ENCODE measurements around the gene RPS24.
A peak's percentile ranks its signal among the peaks of the same experiment; 100 is the strongest.

Gene RPS24

DNA sequence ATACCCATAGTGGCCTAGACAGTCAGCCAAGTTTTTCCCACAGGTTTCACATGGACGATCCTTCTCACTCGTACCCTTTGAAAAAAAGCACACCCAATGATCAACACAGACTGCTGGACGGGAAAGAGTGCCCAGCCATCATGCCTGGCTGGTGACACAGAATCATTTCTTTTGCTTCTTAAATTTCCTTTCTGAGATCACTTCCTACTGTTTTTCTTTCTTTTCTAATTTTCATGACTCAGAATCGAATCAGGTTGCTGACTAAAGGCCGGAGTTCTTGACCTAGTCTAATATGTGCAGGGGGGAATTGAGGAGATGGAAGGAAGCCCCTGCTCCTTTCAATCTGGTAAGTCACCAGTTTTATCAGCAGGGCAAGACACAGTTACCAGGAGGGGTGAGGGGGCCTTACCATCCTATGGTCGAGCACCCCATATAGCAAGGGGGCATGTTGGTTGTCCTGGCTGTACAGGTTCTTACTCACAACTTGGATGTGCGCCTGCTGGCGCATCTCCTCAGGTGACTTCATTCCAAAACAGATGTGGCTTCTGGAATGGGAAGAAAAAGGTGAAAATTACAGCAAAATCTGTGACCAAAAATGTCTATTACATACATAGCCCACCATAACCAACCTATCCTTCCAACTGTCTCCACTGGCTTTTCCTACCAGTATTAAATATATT, 7.8 kb upstream of the RPS24 start:
- DNase-seq (ENCODE audit: low read depth in 1 of 2, low spot score in 1 of 2): no peak

DNA sequence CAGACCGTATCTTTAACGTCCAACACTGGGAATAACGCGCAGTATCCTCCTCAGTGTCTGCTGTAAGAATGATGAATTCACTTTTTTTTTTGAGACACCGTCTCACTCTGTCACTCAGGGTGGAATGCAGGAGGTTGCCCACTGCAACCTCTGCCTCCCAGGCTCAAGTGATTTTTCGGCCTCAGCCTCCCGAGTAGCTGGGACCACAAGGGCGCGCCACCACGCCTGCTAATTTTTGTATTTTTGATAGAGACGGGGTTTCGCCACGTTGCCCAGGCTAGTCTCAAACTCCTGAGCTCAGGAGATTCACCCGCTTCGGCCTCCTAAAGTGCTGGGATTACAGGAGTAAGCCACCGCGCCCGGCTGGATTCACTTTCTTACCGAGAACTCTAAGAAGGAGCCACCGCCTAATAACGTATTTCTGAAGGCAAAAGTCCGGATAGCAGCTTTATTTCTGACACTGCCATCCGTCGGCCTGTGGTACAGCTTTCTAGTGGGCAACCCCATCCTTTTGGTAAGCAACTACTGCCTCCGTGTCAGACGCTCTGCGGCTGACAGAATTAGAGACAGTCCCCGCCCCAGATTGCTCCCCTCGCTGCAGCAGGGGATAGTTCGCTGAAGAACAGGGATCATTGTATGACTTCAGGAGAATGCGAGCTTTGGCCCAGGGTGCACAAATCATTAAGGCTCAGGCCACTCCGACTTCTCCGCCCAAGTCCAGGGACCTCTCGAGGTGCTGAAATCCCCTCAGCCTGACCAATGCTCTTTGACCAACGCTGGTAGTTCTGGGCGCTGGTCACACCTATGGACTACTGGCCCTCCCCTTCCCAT, 5.0 kb upstream of the RPS24 start:
- DNase-seq (ENCODE audit: low read depth in 1 of 2, low spot score in 1 of 2): no peak

DNA sequence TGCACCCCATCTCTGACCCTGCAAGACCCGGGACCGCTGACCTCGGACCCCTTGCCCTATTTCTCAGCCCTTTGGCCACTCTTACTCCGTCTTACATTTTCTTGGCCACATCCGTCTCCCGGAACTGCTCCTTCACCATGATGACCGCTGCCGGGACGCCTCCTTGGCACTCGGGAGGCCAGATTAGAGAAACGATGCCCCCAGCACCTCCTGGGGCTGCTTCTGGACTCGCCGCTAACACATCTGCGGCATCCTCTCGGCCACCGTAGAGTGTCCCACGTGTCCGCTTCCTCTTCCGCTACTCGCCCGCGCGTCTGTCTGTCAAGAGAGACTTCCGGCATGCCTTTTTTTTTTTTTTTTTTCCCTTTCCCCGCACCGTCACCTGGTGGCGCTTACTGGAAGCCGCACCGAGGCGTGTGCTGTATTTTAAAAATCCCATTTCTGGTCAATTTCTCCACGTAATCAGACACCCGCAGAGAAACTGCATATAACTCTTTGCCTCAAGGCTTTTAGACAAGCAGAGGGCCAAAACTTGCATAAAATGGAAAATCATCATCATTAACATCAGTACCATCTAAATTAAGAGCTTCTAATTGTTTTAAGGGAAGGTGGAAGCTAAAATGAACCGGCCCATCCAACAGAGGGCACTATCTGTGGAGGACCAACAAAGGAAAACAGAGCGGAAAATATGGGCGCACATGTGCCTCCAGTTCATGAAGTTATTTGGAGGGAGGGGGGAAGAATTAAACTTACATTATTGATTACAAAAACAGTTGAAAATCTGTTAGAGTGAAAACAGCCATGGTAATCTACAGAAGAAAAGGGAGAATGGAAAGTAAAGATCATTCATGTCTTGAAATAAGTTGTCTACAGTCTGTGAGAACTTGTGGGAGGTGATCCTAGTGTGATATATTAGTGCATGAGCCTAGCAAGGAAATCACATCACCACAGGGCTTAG, 4.1 kb upstream of the RPS24 start, which contains the start of gene POLR3A:
POLR3A (minus strand) TSS at position 247 of the 958 bp plus-strand sequence; CDS start at position 139, 108 bp downstream.
- peak; percentile 74 to 90 for DNase-seq (ENCODE audit: low read depth in 1 of 2, low spot score in 1 of 2)

DNA sequence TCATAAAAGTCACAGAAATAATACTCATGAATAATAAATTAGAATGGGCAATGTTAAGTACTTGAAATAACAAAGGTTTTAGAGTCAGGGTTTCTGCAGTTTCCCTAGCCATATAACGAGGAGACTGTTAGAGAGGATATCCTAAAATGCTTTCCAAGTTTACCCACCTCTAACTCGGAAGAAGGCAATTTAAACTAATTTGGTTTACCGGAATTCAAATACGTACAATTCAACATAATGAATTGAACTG, 351 bp upstream of the RPS24 start:
- no peak for DNase-seq (ENCODE audit: low read depth in 1 of 2, low spot score in 1 of 2)

DNA sequence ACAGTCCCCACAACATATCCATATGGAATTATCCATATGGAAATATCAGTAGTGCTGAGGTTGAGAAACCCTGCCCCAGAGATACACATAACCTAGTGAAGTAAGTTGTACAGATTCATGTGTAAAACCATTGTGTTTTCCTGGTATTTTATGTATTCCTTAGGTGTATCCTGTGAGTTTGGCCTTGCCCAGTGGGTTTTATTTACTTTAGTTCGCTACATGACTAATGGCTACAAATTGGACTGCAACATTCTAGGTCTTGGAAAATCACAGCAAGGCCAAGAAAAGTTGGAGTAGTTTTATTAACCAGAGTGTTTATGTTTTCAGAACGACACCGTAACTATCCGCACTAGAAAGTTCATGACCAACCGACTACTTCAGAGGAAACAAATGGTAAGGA, 1.4 kb downstream of the RPS24 start:
- no peak for DNase-seq (ENCODE audit: low read depth in 1 of 2, low spot score in 1 of 2)

DNA sequence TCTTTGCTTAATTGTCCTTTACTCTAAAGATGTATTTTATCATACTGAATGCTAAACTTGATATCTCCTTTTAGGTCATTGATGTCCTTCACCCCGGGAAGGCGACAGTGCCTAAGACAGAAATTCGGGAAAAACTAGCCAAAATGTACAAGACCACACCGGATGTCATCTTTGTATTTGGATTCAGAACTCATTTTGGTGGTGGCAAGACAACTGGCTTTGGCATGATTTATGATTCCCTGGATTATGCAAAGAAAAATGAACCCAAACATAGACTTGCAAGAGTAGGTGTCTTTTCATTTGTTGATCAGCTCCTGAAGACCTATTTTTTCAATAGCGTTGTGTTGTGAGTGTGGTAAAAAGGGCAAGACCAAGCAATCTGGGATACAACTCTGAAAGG, 1.8 kb downstream of the RPS24 start:
- no peak for DNase-seq (ENCODE audit: low read depth in 1 of 2, low spot score in 1 of 2)

DNA sequence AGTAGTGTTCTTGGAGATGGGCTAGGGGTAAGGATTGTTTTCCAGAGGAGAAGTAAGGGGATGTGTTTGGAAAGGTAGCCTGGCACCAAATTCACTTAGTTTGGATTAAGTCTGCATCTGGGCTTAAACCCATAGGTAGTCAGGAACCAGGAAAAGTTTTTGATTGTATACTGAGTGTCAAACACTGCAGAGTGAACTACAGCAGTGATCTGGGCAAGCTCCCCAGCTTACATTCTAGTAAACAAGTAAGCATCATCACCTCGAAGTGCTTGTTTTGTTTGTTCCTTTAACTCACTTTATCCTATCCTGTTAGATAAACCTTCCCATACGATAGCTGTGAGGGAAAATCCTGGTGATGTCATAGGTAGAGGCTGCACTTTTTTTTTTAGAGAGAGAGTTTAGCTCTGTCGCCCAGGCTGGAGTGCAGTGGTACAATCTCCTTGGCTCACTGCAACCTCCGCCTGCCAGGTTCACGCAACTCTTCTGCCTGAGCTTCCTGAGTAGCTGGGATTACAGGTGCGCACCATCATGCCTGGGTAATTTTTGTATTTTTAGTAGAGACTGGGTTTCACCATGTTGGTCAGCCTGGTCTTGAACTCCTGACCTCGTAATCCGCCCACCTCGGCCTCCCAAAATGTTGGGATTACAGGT, 2.4 kb downstream of the RPS24 start:
- DNase-seq (ENCODE audit: low read depth in 1 of 2, low spot score in 1 of 2): no peak

DNA sequence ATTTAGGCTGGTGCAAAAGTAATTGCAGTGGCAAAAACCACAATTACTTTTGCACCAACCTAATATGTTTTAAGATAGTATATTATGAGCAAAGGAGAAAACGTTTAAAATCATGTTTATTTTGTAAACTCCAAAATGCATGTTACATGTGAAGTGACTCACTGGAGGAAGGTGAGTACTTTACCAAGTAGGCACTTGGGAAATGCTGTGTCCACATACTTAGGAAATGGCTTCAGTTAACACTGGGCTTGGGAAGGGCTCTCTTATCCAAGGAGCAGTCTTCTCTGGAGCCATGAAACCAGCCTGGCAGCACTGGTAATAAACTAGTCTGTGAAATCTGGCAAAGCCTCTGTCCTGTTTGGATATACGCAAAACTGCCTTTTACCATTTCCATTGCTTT, 4.4 kb downstream of the RPS24 start:
- DNase-seq (ENCODE audit: low read depth in 1 of 2, low spot score in 1 of 2): no peak

DNA sequence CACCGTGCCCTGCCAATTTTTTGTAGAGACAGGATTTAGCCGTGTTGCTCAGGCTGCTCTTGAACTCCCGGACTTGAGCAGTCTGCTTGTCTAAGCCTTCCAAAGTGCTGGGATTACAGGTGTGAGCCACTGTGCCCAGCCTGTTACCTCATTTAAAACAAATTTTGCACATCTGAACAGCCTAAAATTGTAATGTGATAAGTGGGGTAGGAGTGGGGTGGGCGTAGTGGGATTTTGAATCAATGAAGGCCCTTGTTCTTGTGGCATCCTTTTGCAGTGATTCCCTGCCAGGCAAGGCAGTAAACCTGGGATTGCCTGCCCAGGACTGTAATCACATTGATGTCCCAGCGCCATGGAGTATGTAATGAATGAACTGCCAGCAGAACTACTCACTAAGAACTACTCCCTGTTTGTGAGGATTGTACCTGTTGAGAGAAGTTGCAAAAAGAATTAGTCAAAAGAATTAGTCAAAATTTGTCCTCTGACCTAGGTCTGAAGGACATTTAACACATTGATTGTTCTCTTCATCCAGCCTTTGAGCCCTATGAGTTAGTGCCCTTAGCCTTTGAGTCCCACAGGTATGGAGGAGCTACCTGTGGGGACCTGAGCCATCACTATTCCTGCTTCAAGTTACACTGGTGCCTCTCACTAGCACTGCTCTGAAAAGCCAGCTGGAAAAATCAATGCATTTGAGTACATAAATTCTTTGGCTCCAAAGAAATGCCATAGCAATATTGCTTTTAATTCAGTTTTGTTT, 5.3 kb downstream of the RPS24 start:
- no peak for DNase-seq (ENCODE audit: low read depth in 1 of 2, low spot score in 1 of 2)

DNA sequence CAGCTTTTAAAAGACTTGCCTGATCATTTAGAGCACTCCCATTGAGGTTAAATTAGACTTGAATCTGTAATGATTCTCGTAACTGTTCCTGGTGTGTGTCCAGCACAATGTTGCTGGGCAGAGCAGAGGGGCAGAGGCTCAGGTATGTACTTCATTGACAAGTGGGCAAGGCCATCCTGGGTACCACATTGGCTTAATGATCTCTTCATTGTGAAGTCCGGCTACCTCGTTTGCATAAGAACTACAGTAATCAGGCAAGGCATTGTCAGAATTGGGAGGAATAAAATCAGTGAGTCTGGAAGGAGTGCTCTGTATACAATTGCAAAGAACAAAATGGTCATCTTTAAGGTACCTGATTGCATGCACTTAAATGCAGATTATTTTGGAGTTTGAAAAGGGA, 6.1 kb downstream of the RPS24 start:
- DNase-seq (ENCODE audit: low read depth in 1 of 2, low spot score in 1 of 2): no peak

DNA sequence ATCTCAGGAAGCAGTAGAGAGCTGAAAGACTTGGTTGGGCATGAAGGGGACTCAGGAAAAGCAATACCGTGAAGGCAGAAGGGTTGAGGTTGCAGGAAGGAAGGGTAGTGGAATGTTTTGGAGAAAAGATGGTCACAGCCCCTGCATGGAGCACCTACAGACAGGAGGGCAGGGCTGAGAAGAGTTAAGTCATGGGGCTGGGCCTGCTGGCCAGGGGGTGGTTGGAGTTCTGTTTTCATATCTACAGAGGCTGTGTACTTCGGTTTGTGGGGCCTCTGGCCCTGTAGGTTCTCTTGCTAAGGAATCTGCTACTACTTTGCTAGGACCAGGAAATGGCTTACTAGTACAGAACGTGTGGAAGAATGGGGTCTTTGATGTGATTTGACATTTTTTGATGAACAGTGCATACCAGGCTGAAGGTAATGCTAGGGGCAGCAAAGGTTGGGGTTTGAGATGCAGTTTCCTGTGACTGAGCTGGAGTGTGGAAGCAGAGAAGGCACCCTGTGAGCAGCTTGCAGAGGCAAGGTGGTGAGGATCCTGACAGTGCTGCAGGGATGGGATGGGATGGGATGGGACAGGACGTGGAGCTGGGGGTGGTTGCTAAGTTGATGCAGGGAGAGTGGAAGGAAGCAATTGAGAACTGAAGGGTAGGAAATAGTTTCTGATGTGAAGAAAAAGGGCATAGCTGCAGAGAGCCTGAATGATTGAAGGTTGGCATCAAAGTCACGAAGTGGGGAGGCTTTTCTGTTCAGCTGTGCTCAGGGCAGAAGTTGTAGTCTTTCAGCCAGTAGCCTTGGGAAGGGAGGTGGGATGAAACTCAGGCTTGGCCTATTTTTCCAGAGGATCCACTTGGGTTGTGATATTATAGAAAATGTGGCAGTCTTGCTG, 7.8 kb downstream of the RPS24 start:
- no peak for DNase-seq (ENCODE audit: low read depth in 1 of 2, low spot score in 1 of 2)

DNA sequence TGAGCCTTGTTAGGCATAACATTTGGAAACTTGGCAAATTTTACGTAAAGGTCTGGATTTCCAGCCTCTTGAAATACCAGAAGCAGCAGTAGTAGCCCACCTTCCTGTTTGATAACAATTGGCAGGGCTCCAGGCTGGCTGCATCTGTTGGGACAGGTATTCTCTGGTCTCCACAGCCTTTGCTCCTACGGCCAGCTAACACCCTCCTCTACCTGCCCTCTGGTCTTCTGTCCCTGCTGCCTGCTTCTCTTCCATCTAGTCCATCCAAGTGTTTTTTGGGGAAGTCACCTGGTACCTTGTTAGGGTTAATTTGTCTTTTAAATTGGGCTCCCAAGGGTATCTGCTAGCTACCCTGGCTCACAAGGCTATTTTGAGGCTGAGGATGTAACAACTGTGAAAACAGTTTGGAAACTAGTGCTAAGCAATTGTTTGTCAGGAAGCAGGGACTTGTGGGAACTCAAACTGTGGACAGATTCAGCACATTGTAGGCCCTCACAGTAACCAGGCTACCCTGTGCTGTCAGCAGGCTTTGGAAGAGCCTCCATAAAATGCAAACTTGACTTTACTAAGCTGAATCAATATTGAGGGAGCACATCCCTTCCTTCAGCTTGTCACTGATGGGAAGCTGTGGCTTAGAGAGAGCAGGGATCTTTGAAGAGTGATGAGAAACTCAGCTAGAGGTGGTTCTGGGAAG, 8.5 kb downstream of the RPS24 start:
- no peak for DNase-seq (ENCODE audit: low read depth in 1 of 2, low spot score in 1 of 2)

DNA sequence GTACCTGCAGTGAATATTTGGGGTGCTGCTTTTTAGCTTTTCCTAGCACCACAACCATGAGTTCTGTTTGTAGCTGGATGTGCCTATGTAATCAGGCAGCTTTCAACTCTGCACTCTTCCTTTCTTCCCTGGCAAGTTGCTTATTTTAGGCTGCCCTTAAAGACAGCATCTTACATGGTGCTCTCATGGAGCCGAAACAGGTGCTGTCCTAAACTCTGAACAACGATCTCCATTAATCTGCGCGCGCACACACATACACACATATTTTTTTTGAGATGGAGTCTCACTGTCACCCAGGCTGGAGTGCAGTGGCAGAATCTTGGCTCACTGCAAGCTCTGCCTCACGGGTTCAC, 9.1 kb downstream of the RPS24 start:
- no peak for DNase-seq (ENCODE audit: low read depth in 1 of 2, low spot score in 1 of 2)

DNA sequence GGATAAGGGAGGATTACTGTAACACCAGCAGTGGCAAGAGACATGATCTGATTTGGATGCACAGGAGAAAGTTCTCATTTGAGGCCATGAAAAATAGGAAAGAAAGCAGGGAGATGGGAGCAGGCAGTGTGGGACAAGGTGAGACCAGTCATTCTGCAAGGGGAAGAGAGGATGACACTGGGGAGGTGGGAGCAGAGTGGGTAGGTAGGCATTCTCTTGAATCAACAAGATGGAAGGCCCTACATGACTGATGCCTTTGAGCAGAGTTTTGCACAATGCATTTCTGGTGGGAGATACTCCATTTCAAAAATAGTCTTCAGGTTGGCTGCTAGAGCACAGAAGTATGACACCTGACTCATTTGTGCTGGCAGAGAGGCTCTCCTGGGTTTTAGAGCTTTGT, 10.5 kb downstream of the RPS24 start:
- DNase-seq (ENCODE audit: low read depth in 1 of 2, low spot score in 1 of 2): no peak

DNA sequence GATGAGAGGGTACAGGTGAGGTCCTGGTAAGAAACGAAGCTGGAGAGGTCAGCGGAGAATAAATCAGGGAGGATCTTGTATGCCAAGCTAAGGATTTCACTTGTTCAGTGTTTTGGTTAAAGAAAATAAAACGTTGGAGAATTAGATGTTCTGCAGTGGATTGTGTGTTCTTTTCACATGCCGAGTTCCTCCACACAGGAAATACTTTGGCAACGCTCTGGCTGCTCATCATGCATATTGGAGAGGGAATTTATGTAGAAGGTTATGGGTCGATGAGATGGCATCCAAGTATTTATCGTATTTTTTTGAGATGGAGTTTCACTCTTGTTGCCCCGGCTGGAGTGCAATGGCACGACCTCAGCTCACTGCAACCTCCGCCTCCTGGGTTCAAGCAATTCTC, 11.0 kb downstream of the RPS24 start:
- DNase-seq (ENCODE audit: low read depth in 1 of 2, low spot score in 1 of 2): no peak

DNA sequence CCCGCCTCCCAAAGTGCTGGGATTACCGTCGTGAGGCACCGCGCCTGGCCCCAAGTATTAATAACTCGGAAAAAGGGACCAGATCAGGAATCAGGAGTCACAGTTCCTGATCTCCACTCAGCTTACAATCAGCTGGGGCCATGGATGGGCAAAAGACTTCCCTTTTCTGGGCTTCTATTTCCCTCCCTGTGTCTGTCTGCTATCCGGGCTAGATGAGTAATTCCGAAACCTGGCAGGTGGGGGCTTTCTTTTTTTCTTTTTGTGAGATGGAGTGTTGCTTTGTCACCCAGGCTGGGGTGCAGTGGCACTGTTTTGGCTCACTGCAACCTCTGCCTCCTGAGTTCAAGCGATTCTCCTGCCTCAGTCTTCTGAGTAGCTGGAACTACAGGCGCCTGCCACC, 11.6 kb downstream of the RPS24 start:
- DNase-seq (ENCODE audit: low read depth in 1 of 2, low spot score in 1 of 2): no peak

DNA sequence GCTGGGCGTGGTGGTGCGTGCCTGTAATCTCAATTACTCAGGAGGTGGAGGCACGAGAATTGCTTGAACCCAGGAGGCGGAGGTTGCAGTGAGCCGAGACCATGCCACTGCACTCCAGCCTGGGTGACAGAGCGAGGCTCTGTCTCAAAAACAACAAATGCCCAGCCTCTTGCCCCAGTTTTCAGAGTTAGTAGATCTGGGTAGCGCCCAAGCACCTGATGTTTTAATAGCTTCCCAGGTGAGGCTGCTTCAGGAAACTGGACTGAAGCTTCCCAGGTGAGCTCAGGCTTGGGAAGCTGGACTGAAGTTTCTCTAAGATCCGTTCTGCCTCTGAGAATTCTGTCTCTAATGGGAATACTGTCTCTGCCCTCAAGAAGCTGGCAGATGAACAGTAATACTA, 12.2 kb downstream of the RPS24 start:
- no peak for DNase-seq (ENCODE audit: low read depth in 1 of 2, low spot score in 1 of 2)

DNA sequence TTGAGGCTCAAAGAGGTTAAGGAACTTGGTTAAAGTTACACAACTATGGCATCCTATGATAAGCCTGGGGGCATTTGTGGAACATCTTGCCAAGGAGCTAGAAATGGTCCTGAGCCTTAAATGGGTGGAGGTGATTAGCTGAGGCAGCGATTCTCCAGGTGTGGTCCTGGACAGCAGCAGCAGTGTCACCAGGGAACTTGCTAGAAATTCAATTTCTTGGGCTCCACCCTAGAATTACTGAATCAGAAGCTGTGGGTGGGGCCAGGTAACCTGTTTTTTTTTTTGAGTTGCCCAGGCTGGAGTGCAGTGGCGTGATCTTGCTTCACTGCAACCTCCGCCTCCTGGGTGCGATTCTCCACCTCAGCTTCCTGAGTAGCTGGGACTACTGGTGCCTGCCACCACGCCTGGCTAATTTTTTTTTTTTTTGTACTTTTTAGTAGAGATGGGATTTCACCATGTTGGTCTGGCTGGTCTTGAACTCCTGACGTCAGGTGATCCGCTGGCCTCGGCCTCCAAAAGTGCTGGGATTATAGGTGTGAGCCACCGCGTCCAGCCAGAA, 13.1 kb downstream of the RPS24 start:
- DNase-seq (ENCODE audit: low read depth in 1 of 2, low spot score in 1 of 2): no peak
